DOHH2 (cell line): ENCODE results near the gene CNR1.

ENCODE experiments used
- EZH2phosphoT487 ChIP-seq: fragments of 200-600 bp; sonication (generic); IDR thresholded peaks from 2 replicates; pipeline ENCODE4 v1.6.1; 2017; ENCODE audit warnings: borderline replicate concordance, mild to moderate bottlenecking, antibody characterized with exemption, low read length, moderate library complexity, mixed read lengths
- TF ChIP-seq, protein P1 (sequence below): fragments of 200-600 bp; sonication (generic); IDR thresholded peaks from one replicate; pipeline ENCODE4 v1.5.1; 2014; ENCODE audit warnings: antibody characterized with exemption, mild to moderate bottlenecking, low read depth, low read length; ENCODE audit not compliant: poor library complexity, severe bottlenecking

DNA sequence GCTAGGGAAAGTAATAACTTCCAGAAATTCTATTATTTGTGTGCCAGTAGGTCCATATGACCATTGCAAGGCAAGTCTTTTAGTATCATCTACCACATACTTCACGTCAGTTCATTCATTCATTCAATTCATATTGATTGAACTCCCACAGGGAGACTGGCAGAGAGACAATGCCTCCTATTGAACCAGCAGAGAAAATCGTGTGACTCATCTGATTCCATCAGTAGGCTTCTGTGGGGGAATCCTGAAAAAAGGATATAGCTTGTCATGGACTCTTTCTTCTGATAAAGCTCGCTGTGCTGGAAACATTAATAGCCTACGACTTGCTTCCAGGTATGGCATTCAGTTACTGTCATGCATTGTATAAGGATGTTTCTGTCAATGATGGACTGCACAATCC, 45.3 kb upstream of the CNR1 start:
- TF ChIP-seq, protein P1, sequence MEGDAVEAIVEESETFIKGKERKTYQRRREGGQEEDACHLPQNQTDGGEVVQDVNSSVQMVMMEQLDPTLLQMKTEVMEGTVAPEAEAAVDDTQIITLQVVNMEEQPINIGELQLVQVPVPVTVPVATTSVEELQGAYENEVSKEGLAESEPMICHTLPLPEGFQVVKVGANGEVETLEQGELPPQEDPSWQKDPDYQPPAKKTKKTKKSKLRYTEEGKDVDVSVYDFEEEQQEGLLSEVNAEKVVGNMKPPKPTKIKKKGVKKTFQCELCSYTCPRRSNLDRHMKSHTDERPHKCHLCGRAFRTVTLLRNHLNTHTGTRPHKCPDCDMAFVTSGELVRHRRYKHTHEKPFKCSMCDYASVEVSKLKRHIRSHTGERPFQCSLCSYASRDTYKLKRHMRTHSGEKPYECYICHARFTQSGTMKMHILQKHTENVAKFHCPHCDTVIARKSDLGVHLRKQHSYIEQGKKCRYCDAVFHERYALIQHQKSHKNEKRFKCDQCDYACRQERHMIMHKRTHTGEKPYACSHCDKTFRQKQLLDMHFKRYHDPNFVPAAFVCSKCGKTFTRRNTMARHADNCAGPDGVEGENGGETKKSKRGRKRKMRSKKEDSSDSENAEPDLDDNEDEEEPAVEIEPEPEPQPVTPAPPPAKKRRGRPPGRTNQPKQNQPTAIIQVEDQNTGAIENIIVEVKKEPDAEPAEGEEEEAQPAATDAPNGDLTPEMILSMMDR, result no peak
- TF ChIP-seq EZH2phosphoT487, result no peak
